Hindlimb muscle (tissue), 1 donor: ENCODE measurements around the gene CP. TPM values are rescaled to one million over a fixed set of nuclear protein-coding genes. Genes with fewer than 3 reads are reported as not detected.

Experiments used
- DNase-seq: peaks from one replicate; pipeline ENCODE4 v3.0.0-alpha.2; 2013
- polyA plus RNA-seq: library from polyadenylated mRNA; unstranded; fragments of 120-200 nt; gene quantifications from one replicate; pipeline ENCODE4 v1.2.1, GENCODE V29; 2013; ENCODE audit not compliant: insufficient read length

Gene CP
- polyA plus RNA-seq, 1 donor = 2.1 TPM

GRCh38 chr3:149180057-149180573, 41.5 kb downstream of the CP start:
- DNase-seq = peak; percentile 58

GRCh38 chr3:149179220-149179619, 42.4 kb downstream of the CP start:
- no peak for DNase-seq

GRCh38 chr3:149177122-149177521, 44.5 kb downstream of the CP start:
- DNase-seq = no peak

GRCh38 chr3:149174901-149175300, 46.7 kb downstream of the CP start:
- no peak for DNase-seq

GRCh38 chr3:149170672-149171071, 51.0 kb downstream of the CP start:
- DNase-seq = no peak

GRCh38 chr3:149167898-149168297, 53.7 kb downstream of the CP start:
- no peak for DNase-seq

GRCh38 chr3:149163066-149163465, 58.6 kb downstream of the CP start:
- no peak for DNase-seq

GRCh38 chr3:149162007-149162406, 59.6 kb downstream of the CP start:
- no peak for DNase-seq

GRCh38 chr3:149160754-149161300, 60.8 kb downstream of the CP start:
- no peak for DNase-seq

- DNase-seq = no peak
Measured at GRCh38 chr3:149153402-149153801, 68.2 kb downstream of the CP start.

GRCh38 chr3:149152420-149152819, 69.2 kb downstream of the CP start:
- no peak for DNase-seq

GRCh38 chr3:149151843-149152242, 69.8 kb downstream of the CP start:
- no peak for DNase-seq

GRCh38 chr3:149150436-149150835, 71.2 kb downstream of the CP start:
- DNase-seq = no peak

- no peak for DNase-seq
Measured at GRCh38 chr3:149145974-149146373, 75.7 kb downstream of the CP start.

GRCh38 chr3:149145356-149145755, 76.3 kb downstream of the CP start:
- DNase-seq = no peak

GRCh38 chr3:149142682-149143081, 78.9 kb downstream of the CP start:
- no peak for DNase-seq

- no peak for DNase-seq
Measured at GRCh38 chr3:149134575-149134974, 87.1 kb downstream of the CP start.

- DNase-seq = no peak
Measured at GRCh38 chr3:149131589-149131988, 90.0 kb downstream of the CP start.

- peak; percentile 92 for DNase-seq
Measured at GRCh38 chr3:149129326-149130205, 92.1 kb downstream of the CP start, which contains the start of gene HPS3. HPS3 (plus strand) TSS chr3:149129638; CDS start chr3:149129724, 86 bp downstream.

- DNase-seq = no peak
Measured at GRCh38 chr3:149128821-149129220, 92.8 kb downstream of the CP start.

- DNase-seq = no peak
Measured at GRCh38 chr3:149122721-149123578, 98.7 kb downstream of the CP start.
